Measurements from ENCODE around the gene CBX5.
"Not testable (repeated sequence)": the region's sequence is repeated elsewhere in the genome, so short reads cannot be mapped to it uniquely, and the experiment has no call there.

Gene CBX5

GRCh38 chr12:54294152-54294952 lies 14.4 kb upstream of the CBX5 start:
- DNase-seq: peak; percentile 61

DNA sequence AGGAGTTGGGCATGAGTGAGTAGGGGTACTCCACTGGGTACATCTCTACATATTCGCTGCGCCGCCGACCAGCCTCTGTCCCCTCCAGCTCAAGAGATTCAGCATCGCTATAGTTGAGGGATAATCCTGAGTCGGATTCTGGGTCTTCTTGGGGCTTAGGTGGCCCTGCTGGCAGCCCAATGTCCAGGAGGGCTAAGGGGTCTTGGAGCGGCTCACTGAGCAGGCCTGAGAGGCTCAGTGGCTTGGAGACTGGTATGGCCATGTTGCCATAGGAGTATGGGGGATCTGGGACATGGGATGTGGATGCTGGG lies 13.0 kb upstream of the CBX5 start:
- DNase-seq: no peak

- DNase-seq: no peak
Observed at GRCh38 chr12:54292083-54292930, 12.4 kb upstream of the CBX5 start.

DNA sequence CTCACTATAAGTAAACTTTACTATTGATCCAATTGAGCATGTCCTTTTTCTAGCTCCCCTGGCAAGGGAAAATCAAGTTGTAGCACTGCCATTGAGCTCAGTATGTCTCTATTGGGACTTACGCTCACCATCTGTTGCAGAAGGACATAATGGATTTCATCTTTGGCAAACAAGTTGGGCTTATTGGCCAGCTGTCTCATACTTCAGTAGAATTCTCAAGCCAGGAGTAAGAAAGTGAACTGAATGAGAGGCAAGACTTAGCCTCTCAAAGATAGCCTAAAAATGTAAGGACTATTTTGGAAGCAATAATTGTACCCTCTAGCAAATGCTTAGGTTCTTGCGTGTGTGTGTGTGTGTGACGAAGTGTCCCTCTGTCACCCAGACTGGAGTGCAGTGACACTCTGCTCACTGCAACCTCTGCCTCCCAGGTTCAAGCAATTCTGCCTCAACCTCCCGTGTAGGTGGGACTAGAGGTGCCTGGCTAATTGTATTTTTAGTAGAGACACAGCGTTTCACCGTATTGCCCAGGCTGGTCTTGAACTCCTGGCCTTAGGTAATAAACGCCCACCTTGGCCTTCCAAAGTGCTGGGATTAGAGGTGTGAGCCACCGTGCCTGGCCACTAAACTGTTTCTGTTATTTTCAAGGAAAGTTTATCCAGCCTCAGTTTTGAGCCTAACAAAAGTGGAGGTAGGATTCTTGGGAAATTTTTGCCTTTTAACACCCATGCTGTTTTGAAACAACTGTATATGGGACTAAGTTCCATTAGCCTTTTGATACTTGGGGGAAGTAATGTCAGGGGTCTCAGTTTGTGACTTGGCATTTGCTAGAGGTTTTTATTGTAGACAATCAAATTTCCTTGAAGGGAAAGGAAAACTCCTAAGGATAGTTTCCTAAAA lies 7.6 kb upstream of the CBX5 start:
- DNase-seq: no peak

GRCh38 chr12:54286042-54287030 lies 6.4 kb upstream of the CBX5 start:
- no peak for DNase-seq

DNA sequence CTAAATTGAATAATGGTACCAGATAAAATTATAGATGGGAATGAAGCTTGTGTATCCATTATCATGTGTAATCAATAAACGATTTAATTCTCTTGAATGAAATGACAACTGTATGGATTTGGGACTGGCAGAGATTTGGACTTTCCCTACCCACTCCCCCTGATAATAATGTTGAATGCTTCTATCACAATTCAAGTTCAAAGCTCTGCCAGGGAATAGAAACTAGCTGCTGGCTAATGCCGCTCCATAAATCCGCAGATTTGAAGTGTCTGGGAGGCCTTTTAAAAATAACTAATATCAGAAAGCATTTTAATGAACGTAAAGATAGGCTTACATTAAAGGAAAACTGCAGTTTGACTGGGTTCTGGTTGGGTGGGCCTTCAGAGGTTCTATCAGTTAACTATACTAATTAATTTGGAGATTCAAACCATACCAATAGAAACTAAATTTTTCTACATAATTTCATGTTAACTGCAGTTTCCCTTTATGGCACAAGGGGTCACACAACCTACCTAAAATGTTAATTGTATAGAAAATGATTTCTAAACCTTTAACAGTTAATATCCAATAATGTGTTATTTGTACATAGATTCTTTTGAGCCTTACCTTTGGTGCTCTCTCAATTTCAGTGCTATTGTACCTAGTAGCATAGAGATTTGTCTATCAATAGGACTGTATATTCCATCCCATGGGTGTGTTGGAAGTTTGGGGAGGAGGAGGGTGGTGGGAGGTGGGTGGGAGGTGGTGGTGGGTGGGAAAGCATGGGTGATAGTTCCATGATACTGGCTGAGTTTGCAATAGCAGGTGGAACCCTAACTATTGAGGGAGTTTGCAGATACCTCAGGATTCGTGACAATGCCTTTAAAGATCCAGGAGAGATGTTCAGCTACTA lies 5.5 kb upstream of the CBX5 start:
- no peak for DNase-seq

GRCh38 chr12:54284070-54284780 lies 4.3 kb upstream of the CBX5 start:
- not testable (repeated sequence) for DNase-seq

GRCh38 chr12:54282949-54283593 lies 3.1 kb upstream of the CBX5 start:
- no peak for DNase-seq

GRCh38 chr12:54281694-54282093 lies 1.8 kb upstream of the CBX5 start:
- not testable (repeated sequence) for DNase-seq

- DNase-seq: not testable (repeated sequence)
Observed at GRCh38 chr12:54281261-54281638, 1.3 kb upstream of the CBX5 start.

DNA sequence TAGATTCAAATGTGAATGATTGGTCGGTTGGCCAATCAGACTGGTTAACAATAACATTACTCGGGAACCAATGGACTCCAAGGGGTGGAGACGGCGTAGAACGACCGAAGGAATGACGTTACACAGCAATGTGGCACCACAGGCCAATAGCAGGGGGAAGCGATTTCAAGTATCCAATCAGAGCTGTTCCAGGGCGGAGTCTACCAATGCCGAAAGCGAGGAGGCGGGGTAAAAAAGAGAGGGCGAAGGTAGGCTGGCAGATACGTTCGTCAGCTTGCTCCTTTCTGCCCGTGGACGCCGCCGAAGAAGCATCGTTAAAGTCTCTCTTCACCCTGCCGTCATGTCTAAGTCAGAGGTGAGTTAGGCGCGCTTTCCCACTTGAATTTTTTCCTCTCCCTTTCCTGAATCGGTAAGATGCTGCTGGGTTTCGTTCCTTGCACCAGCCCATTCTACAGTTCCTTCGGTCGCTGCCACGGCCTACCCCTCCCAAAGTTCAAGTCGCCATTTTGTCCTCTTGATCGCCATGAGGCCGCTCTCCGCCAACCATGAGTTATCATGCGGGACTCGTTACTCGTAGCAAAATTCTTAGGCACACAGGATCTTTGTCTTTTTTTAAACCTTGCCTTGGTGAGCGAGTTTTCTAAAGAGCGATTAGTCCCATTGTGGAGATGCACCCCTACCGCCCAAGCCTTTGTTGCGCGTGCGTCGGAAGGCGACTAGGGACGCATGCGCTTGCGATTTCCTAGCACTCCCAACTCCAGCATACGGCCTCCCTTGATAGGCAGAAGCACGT lies 742 bp upstream of the CBX5 start, which contains the start of gene HNRNPA1:
TSS of gene HNRNPA1 (plus strand) at position 259 of the 793 bp plus-strand sequence. CDS start at position 341, 82 bp downstream.
- peak; percentile 99 for DNase-seq

DNA sequence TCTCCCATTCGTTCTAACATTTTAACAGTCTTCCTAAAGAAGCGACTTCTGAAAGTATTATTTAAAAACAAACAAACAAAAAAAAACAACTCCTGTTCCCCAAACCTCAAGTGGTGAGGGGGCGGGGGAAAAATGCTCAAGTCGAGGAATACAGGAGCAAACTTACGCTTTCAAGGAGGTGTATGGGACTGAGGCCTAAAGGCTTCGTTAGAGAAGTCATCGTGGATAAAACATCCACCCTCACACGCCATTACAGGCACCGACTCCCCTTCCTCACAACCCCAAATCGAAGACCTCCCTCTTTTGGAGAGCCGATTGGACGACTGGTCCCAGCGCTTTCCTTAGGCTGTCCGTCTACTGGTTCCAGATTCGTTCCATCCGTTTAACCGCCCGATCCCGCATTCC lies 693 bp downstream of the CBX5 start:
- no peak for DNase-seq

DNA sequence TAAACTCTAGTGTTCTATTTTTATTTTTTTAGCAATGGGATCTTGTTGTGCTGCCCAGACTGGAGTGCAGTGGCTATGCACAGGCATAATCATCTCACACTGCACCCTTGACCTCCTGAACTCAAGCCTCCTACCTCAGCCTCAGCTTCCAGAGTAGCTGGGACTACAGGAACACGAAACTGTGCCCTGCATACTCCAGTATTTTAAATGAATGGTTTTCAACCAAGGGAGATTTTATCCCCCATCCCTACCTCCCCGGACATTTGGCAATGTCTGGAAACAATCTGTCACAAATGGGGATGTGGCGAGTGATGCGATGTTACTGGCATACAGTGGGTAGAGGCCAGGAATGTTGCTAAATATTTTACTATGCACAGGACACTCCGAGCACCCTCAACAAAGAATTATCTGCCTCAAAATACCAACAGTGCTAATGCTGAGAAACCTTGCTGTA lies 2.1 kb downstream of the CBX5 start:
- DNase-seq: no peak

- DNase-seq: no peak
Observed at GRCh38 chr12:54276368-54276767, 3.6 kb downstream of the CBX5 start.

DNA sequence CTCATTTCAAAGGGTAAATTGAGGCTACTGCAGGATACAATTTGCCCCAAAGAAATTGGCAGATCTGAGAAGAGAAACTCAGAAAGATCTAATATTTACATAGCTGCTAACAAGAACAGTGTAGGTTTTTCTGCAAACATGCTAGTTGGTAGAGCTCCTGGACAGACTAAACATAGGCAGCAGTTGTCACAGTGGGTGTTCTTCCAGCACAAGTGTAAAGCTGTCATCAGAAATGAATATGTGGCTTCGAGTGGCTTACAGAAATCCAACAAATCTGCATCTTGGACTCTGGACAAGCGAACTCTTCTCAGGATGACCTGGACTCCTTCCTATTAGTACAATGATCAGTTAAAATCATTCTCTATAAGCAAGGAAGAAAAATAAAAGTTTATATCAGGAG lies 5.9 kb downstream of the CBX5 start:
- no peak for DNase-seq

- DNase-seq: no peak
Observed at GRCh38 chr12:54272214-54272613, 7.7 kb downstream of the CBX5 start.

- no peak for DNase-seq
Observed at GRCh38 chr12:54270345-54270744, 9.6 kb downstream of the CBX5 start.

- DNase-seq: no peak
Observed at GRCh38 chr12:54266852-54267251, 13.1 kb downstream of the CBX5 start.

All from CD4-positive, alpha-beta T cell treated with Interleukin-12 subunit alpha and Interleukin-12 subunit beta, for 1 hour (primary cell).